HEK293T (cell line): ENCODE measurements around the gene CPNE8.

ENCODE experiments used
- CTCF ChIA-PET: fragments of 350-600 bp; formaldehyde crosslinking; extraction: SDS; loops from one replicate; lab custom pipeline; 2021; ENCODE audit warnings: antibody characterized with exemption, inconsistent platforms; lab: Yijun Ruan, JAX
- POLR2A ChIA-PET: fragments of 350-600 bp; formaldehyde crosslinking; extraction: SDS; loops from one replicate; lab custom pipeline; 2020; ENCODE audit warnings: antibody characterized with exemption, inconsistent platforms; lab: Yijun Ruan, JAX
- DNase-seq: peaks from one replicate; pipeline ENCODE4 v3.0.0; 2012; ENCODE audit warnings: mixed read lengths; ENCODE audit errors: extremely low spot score
- ARNT ChIP-seq: fragments of 450-650 bp; IDR thresholded peaks from 2 replicates; pipeline ENCODE4 v1.6.1; 2017; ENCODE audit warnings: mild to moderate bottlenecking
- BHLHE40 ChIP-seq: fragments of 450-650 bp; IDR thresholded peaks from 2 replicates; pipeline ENCODE4 v1.6.1; 2016; ENCODE audit warnings: mild to moderate bottlenecking, moderate library complexity, borderline replicate concordance
- CTBP1 ChIP-seq: fragments of 450-650 bp; IDR thresholded peaks from 2 replicates; pipeline ENCODE4 v1.6.1; 2016; ENCODE audit warnings: borderline replicate concordance
- ELF4 ChIP-seq: fragments of 450-650 bp; IDR thresholded peaks from 2 replicates; pipeline ENCODE4 v1.6.1; 2017; ENCODE audit warnings: antibody characterized with exemption
- FOXA1 ChIP-seq: fragments of 450-650 bp; IDR thresholded peaks from 2 replicates; pipeline ENCODE4 v1.6.1; 2016; ENCODE audit warnings: mild to moderate bottlenecking
- FOXK2 ChIP-seq: fragments of 450-650 bp; IDR thresholded peaks from 2 replicates; pipeline ENCODE4 v1.6.1; 2016; ENCODE audit warnings: mild to moderate bottlenecking
- FOXM1 ChIP-seq: fragments of 450-650 bp; IDR thresholded peaks from 2 replicates; pipeline ENCODE4 v1.6.1; 2017; ENCODE audit warnings: mild to moderate bottlenecking, borderline replicate concordance
- HDGF ChIP-seq: fragments of 450-650 bp; IDR thresholded peaks from 2 replicates; pipeline ENCODE4 v1.6.1; 2017; ENCODE audit warnings: antibody characterized with exemption, borderline replicate concordance
- L3MBTL2 ChIP-seq: fragments of 450-650 bp; conservative IDR thresholded peaks from 2 replicates; pipeline ENCODE4 v1.6.1; 2016; ENCODE audit warnings: mild to moderate bottlenecking
- LEF1 ChIP-seq: fragments of 450-650 bp; IDR thresholded peaks from 2 replicates; pipeline ENCODE4 v1.6.1; 2017; ENCODE audit warnings: mild to moderate bottlenecking, borderline replicate concordance
- NFRKB ChIP-seq: fragments of 450-650 bp; IDR thresholded peaks from 2 replicates; pipeline ENCODE4 v1.6.1; 2016; ENCODE audit warnings: mild to moderate bottlenecking, moderate library complexity
- SP1 ChIP-seq: fragments of 450-650 bp; IDR thresholded peaks from 2 replicates; pipeline ENCODE4 v1.6.1; 2017
- SUZ12 ChIP-seq: fragments of 450-650 bp; IDR thresholded peaks from 2 replicates; pipeline ENCODE4 v1.6.1; 2016; ENCODE audit warnings: mild to moderate bottlenecking
- TARDBP ChIP-seq: fragments of 450-650 bp; IDR thresholded peaks from 2 replicates; pipeline ENCODE4 v1.6.1; 2016
- ZNF384 ChIP-seq: fragments of 450-650 bp; IDR thresholded peaks from 2 replicates; pipeline ENCODE4 v1.6.1; 2016
- TF ChIP-seq, protein P1 (sequence below): fragments of 450-650 bp; IDR thresholded peaks from 2 replicates; pipeline ENCODE4 v1.6.1; 2016

The CPNE8 gene

DNA sequence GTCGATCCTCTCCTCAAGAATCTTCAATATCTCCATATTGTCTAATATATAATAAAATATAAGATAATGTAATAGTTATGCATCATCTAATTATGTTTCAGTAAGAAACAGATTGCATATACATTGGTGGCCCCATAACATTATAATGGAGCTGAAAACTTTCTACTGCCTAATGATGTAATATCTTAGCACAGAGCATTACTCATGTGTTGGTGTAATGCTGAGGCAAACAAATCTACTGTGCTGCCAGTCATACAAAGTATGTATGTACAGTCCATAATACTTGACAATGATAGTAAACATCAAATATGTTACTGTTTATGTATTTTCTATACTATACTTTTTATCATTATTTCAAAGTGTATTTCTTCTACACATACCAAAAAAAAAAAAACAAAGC, 128.7 kb downstream of the CPNE8 start:
- CTCF ChIA-PET = no interaction called here
- POLR2A ChIA-PET = no interaction called here
- DNase-seq = no peak
- TF ChIP-seq L3MBTL2 (no peak), ARNT (no peak), NFRKB (no peak), ZNF384 (no peak), TARDBP (no peak), FOXK2 (no peak), FOXM1 (no peak), CTBP1 (no peak), LEF1 (no peak), BHLHE40 (no peak), SP1 (no peak), ELF4 (no peak), SUZ12 (no peak), HDGF (no peak), FOXA1 (no peak)
- TF ChIP-seq, protein P1, sequence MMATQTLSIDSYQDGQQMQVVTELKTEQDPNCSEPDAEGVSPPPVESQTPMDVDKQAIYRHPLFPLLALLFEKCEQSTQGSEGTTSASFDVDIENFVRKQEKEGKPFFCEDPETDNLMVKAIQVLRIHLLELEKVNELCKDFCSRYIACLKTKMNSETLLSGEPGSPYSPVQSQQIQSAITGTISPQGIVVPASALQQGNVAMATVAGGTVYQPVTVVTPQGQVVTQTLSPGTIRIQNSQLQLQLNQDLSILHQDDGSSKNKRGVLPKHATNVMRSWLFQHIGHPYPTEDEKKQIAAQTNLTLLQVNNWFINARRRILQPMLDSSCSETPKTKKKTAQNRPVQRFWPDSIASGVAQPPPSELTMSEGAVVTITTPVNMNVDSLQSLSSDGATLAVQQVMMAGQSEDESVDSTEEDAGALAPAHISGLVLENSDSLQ = no peak

DNA sequence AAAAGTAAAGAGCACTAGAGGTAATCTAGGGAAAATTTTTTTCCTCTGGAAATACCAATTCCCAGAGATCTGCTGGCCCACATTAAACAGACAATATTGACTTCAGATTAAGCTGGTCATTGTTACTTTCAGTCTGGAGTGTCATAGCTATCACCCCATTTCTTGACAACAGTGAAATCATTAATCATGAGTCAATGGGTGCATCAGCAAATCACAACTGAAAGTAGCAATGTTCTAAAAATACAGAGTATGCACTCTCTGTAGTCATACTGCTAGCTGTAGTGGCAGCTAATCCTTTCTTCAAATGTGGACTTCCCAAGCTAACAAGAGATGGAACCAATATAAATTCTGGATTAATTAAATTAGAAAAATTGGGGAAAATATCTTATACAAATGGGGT, 129.9 kb downstream of the CPNE8 start:
- ChIA-PET POLR2A (no interaction called here), CTCF (no interaction called here)
- DNase-seq = no peak
- TF ChIP-seq SP1 (no peak), BHLHE40 (no peak), LEF1 (no peak), ARNT (no peak), NFRKB (no peak), HDGF (no peak), ZNF384 (no peak), SUZ12 (no peak), FOXM1 (no peak), CTBP1 (no peak), ELF4 (no peak), FOXA1 (no peak), FOXK2 (no peak)
- TF ChIP-seq, protein P1 = no peak

DNA sequence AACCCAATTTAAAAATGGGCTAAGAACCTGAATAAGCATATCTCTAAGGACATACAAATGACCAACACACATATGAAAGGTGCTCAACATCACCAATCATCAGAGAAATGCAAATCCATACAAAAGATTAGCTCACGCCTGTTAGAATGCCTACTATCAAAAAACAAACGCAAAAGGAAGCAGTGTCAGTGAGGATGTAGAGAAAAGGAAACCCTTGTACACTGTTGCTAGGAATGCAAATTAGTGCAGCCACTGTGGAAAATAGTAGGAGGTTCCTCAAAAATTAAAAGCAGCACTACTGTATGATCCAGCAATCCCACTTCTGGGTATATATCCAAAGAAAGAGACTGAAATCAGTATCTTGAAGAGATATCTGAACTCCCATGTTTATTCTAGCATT, 133.0 kb downstream of the CPNE8 start:
- no peak for TF ChIP-seq HDGF
- TF ChIP-seq SUZ12 = no peak
- no peak for TF ChIP-seq FOXK2
- no peak for TF ChIP-seq SP1
- TF ChIP-seq LEF1 = no peak
- TF ChIP-seq FOXM1 = no peak
- TF ChIP-seq ELF4 = no peak
- TF ChIP-seq BHLHE40 = no peak
- no peak for TF ChIP-seq NFRKB
- TF ChIP-seq FOXA1 = no peak
- no peak for TF ChIP-seq L3MBTL2
- TF ChIP-seq, protein P1 = no peak
- TF ChIP-seq ZNF384 = no peak
- ChIA-PET POLR2A (no interaction called here), CTCF (no interaction called here)
- DNase-seq = no peak

DNA sequence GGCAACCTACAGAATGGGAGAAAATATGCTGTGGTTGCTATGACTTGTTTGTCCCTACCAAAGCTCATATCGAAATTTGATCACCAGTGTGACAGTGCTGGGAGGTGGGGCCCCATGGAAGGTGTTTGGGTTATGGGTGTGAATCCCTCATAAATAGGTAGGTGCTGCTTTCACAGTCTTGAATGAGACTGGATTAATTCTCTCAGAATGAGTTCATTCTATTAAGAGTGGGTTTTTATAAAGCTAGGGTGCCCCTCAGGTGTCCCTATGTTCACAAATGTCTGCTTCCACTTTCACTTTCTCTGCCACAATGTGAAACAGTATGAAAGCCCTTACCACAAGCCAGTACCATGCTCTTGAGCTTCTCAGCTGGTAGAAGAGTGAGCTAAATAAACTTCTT, 133.5 kb downstream of the CPNE8 start:
- POLR2A ChIA-PET = no interaction called here
- CTCF ChIA-PET = no interaction called here

DNA sequence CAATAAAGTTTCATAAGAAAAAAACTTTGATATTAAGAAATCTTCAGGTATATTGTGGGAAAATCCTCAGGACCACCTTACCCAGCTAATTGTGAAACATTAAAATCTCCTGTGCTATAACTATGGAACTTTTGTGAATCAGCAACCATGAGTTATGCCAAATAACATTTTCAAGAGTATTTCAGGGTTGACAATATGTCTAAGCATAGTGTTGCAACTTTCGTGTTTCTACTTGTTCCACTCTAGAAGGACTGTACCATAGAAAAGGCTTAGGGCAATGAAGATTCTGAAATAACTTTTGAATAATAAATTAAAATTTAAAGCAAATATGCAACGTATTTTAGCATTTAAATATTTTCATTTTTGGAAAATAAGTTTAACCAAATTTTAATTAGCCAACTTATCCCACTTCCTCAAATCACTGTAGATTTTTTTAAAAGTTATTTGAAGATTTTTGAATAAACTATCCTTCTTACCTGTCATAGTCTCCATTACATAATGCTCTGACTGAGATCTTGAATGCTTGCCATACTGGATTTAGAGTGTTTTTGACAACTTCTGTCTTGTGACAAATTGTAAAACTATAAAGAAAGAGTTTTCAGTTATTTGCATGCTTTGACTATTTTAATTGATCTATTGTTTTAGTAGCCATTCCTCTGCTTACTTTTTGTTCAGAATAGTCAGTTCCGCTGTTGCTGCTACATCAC, 143.6 kb downstream of the CPNE8 start:
- ChIA-PET POLR2A (no interaction called here), CTCF (no interaction called here)
- TF ChIP-seq BHLHE40 (no peak), FOXK2 (no peak), SUZ12 (no peak), L3MBTL2 (no peak), HDGF (no peak), ARNT (no peak), NFRKB (no peak)
- TF ChIP-seq, protein P1 = no peak

More for the DNA sequence above, 133.5 kb downstream of the CPNE8 start:
- no peak for DNase-seq
- TF ChIP-seq TARDBP (no peak), CTBP1 (no peak), ZNF384 (no peak)

DNA sequence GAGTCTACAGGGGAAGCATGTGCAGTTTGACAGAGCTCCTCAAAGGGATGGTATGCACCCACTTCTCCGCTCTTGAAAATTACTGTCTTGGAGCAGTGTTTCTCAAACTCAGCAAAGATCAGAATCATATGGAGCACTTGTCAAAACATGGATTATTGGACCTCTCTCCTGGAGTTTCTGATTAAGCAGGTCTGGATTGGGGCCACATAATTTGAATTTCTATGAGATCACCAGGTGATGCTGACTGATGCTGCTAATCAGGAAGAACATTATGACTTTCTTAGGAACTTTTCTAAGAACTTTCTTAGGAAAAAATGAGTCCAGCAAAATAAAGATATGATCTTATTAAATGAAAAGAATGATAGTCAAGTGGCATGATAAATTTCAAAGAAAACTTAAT, 144.3 kb downstream of the CPNE8 start:
- no peak for TF ChIP-seq SUZ12
- no peak for TF ChIP-seq FOXA1
- no peak for TF ChIP-seq SP1
- no peak for TF ChIP-seq TARDBP
- no peak for TF ChIP-seq ZNF384
- no peak for TF ChIP-seq L3MBTL2
- TF ChIP-seq HDGF = no peak
- no peak for TF ChIP-seq ELF4
- no peak for TF ChIP-seq FOXM1
- TF ChIP-seq NFRKB = no peak
- no peak for TF ChIP-seq ARNT
- no peak for TF ChIP-seq CTBP1
- no peak for TF ChIP-seq LEF1
- TF ChIP-seq, protein P1 = no peak
- no peak for TF ChIP-seq BHLHE40
- no peak for TF ChIP-seq FOXK2
- no peak for DNase-seq
- ChIA-PET CTCF (no interaction called here), POLR2A (no interaction called here)

More for the DNA sequence above, 143.6 kb downstream of the CPNE8 start:
- DNase-seq = no peak
